HG03060 (cell line): ENCODE data around the gene TMEM120B.
"Not testable (repeated sequence)": the region's sequence is repeated elsewhere in the genome, so short reads cannot be mapped to it uniquely, and the experiment has no call there.

ENCODE experiments used
- ATAC-seq: cut with Tn5 transposase; IDR thresholded peaks from one replicate; pipeline ENCODE4 v1.9.1; 2021; ENCODE audit warnings: low read depth, moderate number of reproducible peaks; ENCODE audit not compliant: unreplicated experiment

Gene TMEM120B

DNA sequence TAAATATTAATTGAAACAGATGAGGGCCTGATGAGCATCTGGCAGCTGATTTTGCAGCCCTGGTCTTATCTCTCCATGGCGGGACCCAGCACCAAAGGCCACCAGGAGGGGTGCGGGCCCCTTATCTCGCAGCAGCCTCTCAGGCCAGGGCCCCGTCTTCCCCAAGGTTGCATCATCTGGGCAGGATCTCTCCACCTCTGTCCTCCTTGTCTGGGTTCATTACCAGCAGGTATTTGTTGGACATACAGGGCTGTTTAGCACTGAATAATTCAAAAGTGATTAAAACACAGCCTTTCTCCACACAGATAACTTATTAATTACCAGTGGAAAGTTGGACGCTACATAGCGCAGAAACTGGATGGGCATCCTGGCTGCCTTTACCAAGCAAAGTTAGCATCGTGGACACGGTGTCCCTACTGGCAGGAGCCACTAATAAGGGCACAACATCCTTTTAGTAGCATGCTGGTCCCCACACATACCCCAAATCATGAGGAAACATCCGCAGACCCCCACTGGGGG lies 25.8 kb downstream of the TMEM120B start:
- no peak for ATAC-seq

DNA sequence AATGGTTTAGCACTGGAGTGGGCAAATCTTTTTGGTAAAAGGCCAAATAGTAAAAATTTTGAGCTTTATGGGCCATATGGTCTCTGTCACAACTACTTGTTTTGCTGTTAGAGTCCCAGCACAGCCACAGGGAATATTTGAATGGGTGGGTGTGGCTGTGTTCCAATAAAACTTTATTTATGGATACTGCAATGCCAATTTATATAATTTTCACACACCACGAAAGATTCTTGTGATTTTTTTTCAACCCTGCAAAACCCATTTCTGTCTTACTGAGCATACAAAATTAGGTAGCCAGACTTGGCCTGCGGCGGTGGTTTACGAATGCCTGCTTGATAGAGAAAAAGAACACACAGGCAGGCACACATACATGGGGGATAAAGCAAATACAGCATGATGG lies 28.3 kb downstream of the TMEM120B start:
- ATAC-seq, result no peak

DNA sequence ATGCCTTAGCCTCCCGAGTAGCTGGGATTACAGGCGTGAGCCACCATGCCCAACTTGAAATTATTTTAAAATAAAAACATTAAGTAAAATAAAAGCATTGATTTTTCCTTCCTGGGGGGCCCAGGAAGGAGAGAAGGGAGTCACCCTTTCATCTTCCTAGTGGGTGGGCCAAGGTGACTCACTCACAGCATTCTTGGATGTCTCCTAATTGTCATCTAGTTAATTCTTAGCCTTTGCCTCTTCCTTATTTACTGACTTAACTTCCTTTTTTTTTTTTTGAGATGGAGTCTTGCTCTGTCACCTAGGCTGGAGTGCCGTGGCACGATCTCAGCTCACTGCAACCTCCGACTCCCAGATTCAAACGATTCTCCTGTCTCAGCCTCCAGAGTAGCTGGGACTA lies 29.2 kb downstream of the TMEM120B start:
- no peak for ATAC-seq

DNA sequence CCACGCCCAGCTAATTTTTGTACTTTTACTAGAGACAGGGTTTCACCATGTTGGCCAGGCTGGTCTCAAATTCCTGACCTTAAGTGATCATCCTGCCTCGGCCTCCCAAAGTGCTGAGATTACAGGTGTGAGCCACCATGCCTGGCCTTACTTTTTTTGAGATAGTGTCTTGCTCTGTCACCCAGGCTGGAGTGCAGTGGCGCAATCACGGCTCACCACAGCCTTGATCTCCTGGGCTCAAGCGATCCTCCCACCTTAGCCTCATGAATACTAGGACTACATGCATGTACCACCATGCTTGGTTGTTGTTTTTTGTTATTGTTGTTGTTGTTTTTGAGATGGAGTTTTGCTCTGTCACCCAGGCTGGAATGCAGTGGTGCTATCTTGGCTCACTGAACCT lies 33.0 kb downstream of the TMEM120B start:
- not testable (repeated sequence) for ATAC-seq

DNA sequence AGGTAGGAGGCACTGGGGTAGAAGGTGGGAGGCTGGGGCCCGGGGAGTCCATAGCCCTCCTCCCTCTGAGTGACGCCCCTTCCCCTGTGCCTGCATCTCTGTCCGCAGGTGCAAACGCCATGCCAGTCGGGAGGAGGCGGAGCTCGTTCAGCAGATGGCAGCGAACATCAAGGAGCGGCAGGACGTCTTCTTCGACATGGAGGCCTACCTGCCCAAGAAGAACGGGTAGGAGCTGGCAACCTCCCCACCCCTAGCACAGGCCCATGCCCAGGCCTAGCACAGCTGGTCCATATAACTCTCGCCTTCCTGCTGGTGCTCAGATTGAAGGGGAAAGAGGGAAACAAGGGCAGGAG lies 35.6 kb downstream of the TMEM120B start:
- no peak for ATAC-seq

DNA sequence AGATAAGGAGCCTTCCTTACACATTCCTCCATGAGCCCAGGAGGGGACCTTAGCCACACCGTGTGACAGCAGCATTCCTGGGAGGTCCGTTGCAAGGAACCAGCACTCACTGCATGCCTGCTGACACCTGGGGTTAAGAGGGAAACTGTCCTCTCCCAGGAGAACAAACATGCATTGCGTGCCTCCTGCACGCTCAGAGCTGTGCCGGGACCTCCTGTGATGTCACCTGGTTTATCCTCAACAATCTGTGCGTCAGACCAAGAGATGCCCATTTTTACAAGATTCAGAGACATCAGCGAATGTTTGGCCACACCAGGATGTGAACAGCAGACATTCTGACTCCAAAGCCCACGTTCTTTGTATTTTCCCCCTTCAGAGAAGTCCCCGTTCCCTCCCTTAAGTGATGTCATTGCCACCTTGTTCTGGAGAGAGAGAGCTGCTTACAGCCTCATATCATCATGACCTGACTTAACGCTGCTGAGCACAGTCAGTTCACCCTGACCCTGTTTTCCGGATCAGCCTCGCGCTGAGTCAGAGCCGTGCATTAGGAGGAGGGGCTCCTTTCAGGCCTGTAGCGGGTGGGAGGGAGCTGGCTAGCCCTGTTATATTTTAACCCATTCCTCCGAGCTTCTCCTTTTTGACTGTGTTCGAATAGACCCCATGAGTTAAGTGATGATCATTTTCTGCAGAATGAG lies 36.2 kb downstream of the TMEM120B start:
- no peak for ATAC-seq

GRCh38 chr12:121749267-121749666 lies 36.7 kb downstream of the TMEM120B start:
- ATAC-seq, result no peak

DNA sequence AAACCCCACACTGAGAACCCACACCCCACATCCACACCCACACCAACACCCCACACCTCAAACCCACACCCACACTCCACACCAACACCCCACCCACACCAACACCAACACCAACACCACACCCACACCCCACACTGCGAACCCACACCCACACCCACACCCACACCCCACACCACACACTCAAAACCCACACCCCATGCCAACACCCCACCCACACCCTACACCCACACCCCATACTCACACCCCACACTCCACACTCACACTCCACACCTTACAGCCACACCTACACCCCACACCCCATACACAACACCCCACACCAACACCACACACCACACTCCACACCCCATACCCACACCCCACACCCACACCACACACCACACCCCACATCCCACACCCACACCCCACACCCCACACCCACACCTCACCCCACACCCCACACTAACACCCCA lies 38.0 kb downstream of the TMEM120B start:
- ATAC-seq, result no peak

- ATAC-seq, result no peak
These were observed 38.5 kb downstream of the TMEM120B start for GRCh38 chr12:121751034-121751433.

DNA sequence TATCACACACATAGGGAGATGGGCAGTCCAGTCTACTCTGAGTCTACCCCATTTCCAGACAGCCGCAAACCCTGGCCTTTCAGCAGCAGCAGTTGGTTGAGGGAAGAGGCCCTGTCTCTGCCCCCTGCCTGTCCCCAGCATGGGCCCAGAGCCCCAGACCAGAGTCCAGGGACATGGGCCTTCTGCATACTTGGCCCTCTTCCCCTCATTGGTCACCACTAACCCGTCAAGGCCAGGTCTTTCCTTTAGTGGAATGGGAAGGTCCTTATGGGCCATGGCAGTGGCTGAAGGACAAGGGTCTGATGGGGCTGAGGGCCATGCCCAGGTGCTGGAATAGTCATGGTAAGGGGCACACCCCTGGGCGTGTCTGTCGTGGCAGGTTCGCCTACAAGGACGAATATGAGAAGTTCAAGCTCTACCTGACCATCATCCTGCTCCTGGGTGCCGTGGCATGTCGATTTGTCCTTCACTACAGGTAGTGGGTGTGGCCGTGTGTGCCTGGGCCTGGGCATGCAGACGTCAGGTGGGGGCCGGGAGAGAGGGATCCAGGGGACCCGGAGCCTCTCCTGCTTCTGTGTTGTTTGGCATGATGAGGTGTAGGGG lies 39.3 kb downstream of the TMEM120B start:
- ATAC-seq, result no peak

DNA sequence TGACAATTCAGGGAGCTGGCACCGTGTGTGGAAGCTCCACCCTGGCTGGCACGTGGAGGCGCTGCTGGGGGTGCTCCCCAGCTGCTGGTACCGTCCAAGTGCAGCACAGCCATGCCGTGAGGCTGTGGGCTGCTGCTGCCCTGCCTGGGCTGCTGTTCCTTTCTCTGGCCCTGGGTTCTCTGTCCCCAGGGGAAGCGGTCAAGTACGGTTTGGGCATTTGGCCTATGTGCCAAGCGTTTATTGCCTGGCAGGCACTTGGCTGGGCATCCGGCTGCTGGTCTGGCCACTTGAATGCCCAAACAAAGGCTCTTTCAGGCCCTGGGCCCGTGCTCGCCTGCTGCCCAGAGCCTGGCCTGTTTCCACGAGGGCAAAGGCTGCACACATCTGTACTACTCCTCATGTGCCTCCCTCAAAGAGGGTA lies 41.3 kb downstream of the TMEM120B start:
- ATAC-seq, result no peak

GRCh38 chr12:121754836-121755235 lies 42.3 kb downstream of the TMEM120B start:
- ATAC-seq, result no peak

GRCh38 chr12:121755591-121755990 lies 43.0 kb downstream of the TMEM120B start:
- no peak for ATAC-seq

GRCh38 chr12:121758536-121758935 lies 46.0 kb downstream of the TMEM120B start:
- not testable (repeated sequence) for ATAC-seq

- ATAC-seq, result no peak
These were observed 49.7 kb downstream of the TMEM120B start for GRCh38 chr12:121762269-121762668.

DNA sequence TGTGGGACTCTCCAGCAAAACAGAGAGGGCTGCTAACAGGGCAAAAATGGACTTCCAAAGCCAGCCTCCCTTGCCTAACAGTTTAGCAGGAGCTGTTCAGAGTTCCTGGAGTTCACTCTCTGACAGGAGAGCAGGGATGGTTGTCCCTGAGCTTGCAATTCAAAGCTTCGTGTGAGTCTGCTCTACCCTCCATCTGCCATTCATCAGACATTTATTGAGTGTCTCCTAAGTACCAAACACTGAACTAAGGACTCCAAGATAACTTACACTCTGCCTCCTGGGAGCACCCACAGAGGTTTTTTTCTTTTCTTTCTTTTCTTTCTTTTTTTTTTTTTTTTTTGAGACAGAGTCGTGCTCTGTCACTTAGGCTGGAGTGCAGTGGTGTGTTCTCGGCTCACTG lies 52.3 kb downstream of the TMEM120B start:
- no peak for ATAC-seq

GRCh38 chr12:121765573-121765972 lies 53.0 kb downstream of the TMEM120B start:
- ATAC-seq, result no peak

- ATAC-seq, result no peak
These were observed 53.9 kb downstream of the TMEM120B start for GRCh38 chr12:121766290-121767039.

DNA sequence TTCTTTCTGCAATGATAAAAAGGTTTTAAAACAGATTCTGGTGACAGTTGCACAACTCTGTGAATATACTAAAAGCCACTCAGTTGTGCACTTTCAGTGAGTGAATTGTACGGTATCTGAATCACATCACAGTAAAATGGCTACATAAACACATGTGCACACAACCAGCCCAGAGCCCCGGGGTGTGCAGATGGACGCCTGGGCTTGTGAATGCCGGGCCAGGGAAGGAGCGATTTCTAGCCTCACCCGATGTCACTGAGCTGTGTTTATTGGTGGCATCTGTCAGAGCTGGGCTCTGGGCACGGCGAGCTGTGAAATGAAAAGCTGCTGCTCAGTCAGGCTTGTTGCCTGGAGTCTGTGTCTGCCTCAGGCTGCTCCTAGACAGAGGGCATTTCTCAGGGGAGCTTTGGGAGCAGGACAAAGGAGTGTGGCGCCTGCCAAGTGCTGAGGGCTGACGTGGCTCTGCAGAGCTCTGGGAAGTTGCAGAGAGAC lies 55.0 kb downstream of the TMEM120B start:
- ATAC-seq, result no peak

- no peak for ATAC-seq
These were observed 56.8 kb downstream of the TMEM120B start for GRCh38 chr12:121769297-121769830.

GRCh38 chr12:121769831-121770301 lies 57.3 kb downstream of the TMEM120B start:
- ATAC-seq, result no peak
